BJ (cell line): Measurements from ENCODE around the gene ALDH1A1. TPM values are rescaled to one million over a fixed set of nuclear protein-coding genes. Genes with fewer than 3 reads are reported as not detected.
A peak's percentile ranks its signal among the peaks of the same experiment; 100 is the strongest.

Source experiments
- CTCF ChIA-PET: fragments of 350-600 bp; formaldehyde crosslinking; extraction: SDS; loops from one replicate; lab custom pipeline; 2021; ENCODE audit warnings: antibody characterized with exemption, inconsistent platforms; lab: Yijun Ruan, JAX
- POLR2A ChIA-PET: fragments of 300-600 bp; sonication (Branson Sonifier 250); formaldehyde crosslinking; extraction: SDS; loops from one replicate; lab custom pipeline; 2021; ENCODE audit warnings: antibody characterized with exemption; lab: Charles Lee
- DNase-seq: peaks from one replicate; pipeline ENCODE4 v3.0.0-alpha.2; 2011; ENCODE audit warnings: low read depth
- H3K27me3 ChIP-seq: 2 replicates; pipeline ENCODE4 v1.6.0; 2011; ENCODE audit warnings: low read length; ENCODE audit not compliant: control insufficient read depth, insufficient read depth
- H3K36me3 ChIP-seq: 2 replicates; pipeline ENCODE4 v1.5.1; 2011; ENCODE audit warnings: low read length; ENCODE audit not compliant: control insufficient read depth, insufficient read depth
- H3K4me3 ChIP-seq: 2 replicates; pipeline ENCODE4 v1.5.1; 2011; ENCODE audit warnings: low read depth, mild to moderate bottlenecking, control low read depth, low read length
- CTCF ChIP-seq: IDR thresholded peaks from 2 replicates; pipeline ENCODE4 v1.5.1; 2011; ENCODE audit warnings: low read depth, mild to moderate bottlenecking, control low read depth, inconsistent platforms, low read length, moderate library complexity; ENCODE audit not compliant: insufficient read depth
- polyA plus RNA-seq: library from polyadenylated mRNA; depleted of rRNA; stranded (reverse); fragments of >200 nt; gene quantifications from 2 replicates; pipeline ENCODE4 v1.2.3, GENCODE V29; 2011

ALDH1A1 gene
- polyA plus RNA-seq, 1 experiment: 247 TPM

- ChIA-PET POLR2A (interaction anchor here (0.7 kb wide), 1 partner anchor 28 kb away, joined by 3 read pairs; no protein-coding TSS in a partner anchor), CTCF (interaction anchor here (2.8 to 3.8 kb wide), 2 partner anchors 18 to 78 kb away, joined by 8 to 12 read pairs; no protein-coding TSS in a partner anchor)
- no peak for DNase-seq
- TF ChIP-seq CTCF: no peak
- H3K4me3 ChIP-seq: peak overlapping the region; percentile 62
- no peaks in the 10 kb centered on the region for H3K27me3 ChIP-seq
- H3K36me3 ChIP-seq: no peaks in the 10 kb centered on the region; the same call in 1 of the 2 replicates
Observed at GRCh38 chr9:72949918-72950325, 2.9 kb downstream of the ALDH1A1 start.

- ChIA-PET POLR2A (interaction anchor here (0.6 to 0.7 kb wide), 2 partner anchors 29 to 93 kb away, joined by 3 to 7 read pairs; no protein-coding TSS in a partner anchor), CTCF (interaction anchor here (3.8 kb wide), 1 partner anchor 17 kb away, joined by 12 read pairs; no protein-coding TSS in a partner anchor)
- Histone ChIP-seq H3K36me3 (no peaks in the 10 kb centered on the region; the same call in 1 of the 2 replicates), H3K4me3 (peak overlapping the region; percentile 62), H3K27me3 (no peaks in the 10 kb centered on the region)
- no peak for TF ChIP-seq CTCF
- no peak for DNase-seq
Observed at GRCh38 chr9:72949244-72949582, 3.6 kb downstream of the ALDH1A1 start.

DNA sequence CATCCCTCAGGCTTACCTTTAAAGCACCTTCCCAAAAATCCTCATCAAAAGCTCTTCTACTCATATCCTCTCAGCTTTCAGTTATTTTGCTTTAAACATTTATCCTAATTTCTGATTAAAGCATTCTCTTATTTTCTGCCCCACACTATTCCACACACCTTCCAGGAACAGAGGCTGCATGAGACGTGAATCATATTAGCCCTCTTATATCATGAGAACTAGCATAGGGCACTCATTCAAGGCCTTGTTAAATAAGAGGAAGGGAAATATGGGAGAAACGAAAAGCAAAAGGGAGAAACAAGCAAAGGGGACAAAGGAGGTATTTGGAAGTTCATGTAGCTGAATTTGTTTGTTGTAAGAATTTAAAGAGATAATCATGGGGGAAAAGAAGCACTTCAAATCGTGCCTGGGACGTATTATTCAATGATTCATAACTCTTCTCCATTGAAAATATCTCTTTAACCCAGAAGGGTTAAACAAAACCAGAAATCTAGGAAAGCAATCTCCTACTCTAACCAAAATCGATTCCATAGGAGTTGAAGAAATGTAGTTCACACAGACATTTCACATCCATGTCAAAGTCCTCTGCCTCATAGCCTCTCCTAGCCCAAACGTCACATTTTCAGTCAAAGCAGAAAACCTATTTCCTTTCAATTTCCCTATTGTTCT is 4.1 kb downstream of the ALDH1A1 start:
- DNase-seq: no peak
- no peak for TF ChIP-seq CTCF
- ChIA-PET POLR2A (interaction anchor here (0.6 kb wide), 1 partner anchor 92 kb away, joined by 7 read pairs; no protein-coding TSS in a partner anchor), CTCF (interaction anchor here (0.6 to 3.8 kb wide), 2 partner anchors 17 to 91 kb away, joined by 3 to 12 read pairs; no protein-coding TSS in a partner anchor)
- Histone ChIP-seq H3K36me3 (no peaks in the 10 kb centered on the region; the same call in 1 of the 2 replicates), H3K27me3 (no peaks in the 10 kb centered on the region), H3K4me3 (peak overlapping the region; percentile 62)

DNA sequence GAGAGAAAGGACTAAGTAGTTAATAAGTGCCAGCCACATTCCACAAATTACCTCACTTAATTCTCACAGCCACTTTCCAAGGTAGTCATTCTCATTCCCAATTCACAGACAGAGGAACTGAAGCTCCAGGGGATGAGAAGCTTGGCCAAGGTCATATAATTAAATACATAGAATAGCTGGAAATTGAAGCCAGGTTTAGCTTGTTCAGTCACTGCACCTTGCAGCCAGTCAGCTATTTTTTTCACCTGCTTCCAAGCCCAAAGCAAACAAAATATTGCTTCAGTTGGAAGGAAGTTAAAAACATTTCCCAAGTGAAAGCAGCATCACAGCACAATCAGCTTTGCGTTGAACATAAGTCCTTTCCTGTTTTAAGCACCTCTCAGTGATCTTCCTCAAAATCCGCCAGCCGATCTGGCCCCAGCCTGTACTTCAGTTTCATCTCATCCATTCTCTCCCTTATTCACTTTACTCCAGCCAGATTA is 4.8 kb downstream of the ALDH1A1 start:
- H3K36me3 ChIP-seq: no peaks in the 10 kb centered on the region; the same call in 1 of the 2 replicates
- no peak for DNase-seq
- CTCF ChIA-PET: interaction anchor here (0.6 to 3.8 kb wide), 4 partner anchors 16 to 92 kb away, joined by 3 to 12 read pairs (median 3); no protein-coding TSS in a partner anchor
- H3K4me3 ChIP-seq: peak overlapping the region; percentile 62
- no peaks in the 10 kb centered on the region for H3K27me3 ChIP-seq
- TF ChIP-seq CTCF: no peak
- POLR2A ChIA-PET: no interaction called here

DNA sequence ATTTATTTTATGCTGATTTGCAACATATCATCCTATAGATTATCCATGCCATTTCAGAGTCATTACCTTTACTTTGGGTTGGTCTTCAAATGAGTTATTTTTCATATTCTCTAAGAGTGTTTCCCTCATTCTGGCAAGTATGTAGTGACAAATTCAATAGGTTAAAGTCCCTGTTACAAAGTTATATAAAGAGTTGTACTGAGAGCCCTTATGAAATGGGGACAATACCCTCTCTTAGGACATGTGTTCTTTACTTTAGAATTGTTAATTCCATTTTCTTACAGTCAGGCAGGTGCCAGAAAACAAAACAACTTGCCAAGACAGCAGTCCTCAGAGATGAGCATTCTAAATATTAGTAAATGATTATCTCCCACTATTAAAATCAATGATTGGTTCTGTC is 6.0 kb downstream of the ALDH1A1 start:
- TF ChIP-seq CTCF: no peak
- CTCF ChIA-PET: interaction anchor here (3.8 kb wide), 1 partner anchor 15 kb away, joined by 12 read pairs; no protein-coding TSS in a partner anchor

More for the DNA sequence above, 6.0 kb downstream of the ALDH1A1 start:
- no peak overlapping the region for H3K4me3 ChIP-seq
- H3K36me3 ChIP-seq: no peaks in the 10 kb centered on the region; the same call in 1 of the 2 replicates
- POLR2A ChIA-PET: no interaction called here
- no peaks in the 10 kb centered on the region for H3K27me3 ChIP-seq
- no peak for DNase-seq
